GM21737 (cell line): ENCODE data around the gene C1QTNF1.

Experiments
- ATAC-seq: cut with Tn5 transposase; IDR thresholded peaks from one replicate; pipeline ENCODE4 v1.9.1; 2021; ENCODE audit warnings: mild to moderate bottlenecking, moderate library complexity; ENCODE audit not compliant: unreplicated experiment

Gene C1QTNF1

DNA sequence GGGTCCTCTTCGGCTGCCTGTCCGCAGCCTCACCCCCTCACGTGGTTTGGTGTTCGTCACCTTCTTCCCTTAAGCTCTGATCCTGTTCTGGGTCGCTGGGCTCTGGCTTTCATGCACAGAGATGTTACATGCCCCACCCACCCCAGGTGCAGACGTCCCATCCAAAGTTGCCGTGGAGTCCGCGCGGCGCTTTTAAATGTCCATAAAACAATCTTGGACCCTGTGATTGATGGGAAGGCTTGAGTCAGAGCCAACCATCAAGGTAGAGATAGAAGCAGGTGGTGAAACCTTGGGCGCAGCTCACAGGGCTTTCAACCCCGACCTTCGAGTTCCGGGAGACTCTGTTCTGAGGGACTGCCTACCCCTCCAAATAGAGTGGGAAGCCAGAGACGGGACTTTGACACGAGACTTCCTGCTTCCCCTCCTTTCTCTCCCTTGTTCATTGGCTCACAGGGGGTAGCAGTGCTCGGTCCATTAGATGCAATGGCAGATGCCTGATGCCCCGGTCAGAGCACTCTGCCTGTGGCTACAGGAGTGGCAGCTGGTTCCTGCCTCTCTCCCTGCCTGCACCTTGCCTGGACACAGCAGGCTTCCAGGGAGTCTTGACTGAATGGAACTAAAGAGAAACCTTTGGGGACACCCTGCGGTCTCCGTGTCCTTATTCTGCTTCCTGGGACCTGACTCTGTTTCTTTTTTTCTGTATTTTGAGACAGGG is 54.7 kb downstream of the C1QTNF1 start:
- no peak for ATAC-seq

DNA sequence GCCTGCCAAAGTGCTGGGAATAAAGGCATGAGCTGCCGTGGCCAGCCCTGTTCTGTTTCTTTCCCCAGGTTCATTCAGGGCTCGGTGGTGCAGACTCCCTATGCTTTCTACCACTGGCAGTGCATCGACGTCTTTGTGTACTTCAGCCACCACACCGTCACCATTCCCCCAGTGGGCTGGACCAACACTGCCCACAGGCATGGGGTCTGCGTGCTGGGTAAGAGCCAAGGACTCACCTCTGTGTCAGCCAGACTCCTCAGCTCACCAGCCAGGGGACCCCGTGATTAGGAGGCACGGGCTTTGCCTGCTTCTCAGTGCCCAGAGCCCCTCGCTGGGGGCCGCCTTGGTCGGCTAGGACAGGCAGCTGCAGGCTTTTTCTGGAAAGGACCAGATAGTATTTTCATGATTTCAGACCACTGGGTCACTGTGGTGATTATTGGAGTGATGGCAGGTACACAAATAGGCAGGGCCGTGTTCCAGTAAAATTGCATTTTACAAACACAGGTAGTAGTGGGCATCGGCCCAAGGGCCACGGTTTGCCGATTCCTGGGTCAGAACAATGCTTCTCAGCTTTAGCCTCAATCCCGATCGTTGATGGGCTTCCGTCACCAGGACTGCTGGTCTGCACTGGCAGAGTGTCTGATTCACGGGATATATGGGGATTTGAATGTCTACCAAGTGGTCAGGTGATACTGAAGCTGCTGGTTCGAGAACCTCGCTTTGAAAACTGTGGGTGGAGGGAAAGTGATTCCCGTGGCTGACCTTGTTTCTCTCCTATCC is 55.6 kb downstream of the C1QTNF1 start:
- ATAC-seq, result no peak

DNA sequence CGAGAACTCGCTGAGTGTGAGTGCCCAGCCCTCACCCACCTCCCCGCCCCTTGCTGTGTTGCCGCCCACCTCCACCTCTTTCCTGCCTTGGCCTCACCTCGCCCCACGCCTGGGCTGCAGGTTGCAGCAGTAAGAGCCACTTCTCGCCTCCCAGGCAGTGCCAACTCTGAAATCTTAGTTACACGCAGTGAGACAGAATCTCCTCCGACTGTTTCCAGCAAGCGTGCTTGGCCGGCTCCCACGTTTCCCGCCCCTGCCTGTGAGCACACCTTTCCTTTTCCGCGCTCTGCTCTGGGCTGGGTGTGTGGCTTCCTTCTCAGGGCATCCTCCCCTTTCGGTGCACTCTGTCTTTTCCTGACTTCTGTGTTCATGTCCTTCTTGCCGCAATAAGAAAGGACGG is 56.4 kb downstream of the C1QTNF1 start:
- no peak for ATAC-seq

DNA sequence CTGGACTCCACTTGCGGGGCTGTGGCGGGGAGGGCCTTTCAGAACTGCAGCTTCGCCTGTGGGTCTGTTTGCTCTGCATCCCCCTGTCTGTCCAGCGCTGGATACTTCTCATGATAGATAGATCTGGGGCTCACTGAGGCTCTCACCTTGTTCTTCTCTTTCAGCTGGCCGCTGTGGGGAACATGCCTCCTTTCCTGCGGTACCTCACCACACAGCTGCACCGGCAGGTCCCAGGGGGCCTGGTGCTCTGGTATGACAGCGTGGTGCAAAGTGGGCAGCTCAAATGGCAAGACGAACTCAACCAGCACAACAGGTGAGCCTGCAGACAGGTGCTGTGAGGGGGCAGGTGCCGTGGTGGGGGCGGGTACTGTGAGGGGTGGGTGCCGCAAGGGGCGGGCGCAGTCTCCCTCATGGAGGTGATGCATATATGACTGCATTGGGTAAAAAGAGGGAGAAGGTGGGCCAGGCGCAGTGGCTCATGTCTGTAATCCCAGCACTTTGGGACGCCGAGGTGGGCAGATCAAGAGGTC is 56.9 kb downstream of the C1QTNF1 start:
- ATAC-seq, result no peak

DNA sequence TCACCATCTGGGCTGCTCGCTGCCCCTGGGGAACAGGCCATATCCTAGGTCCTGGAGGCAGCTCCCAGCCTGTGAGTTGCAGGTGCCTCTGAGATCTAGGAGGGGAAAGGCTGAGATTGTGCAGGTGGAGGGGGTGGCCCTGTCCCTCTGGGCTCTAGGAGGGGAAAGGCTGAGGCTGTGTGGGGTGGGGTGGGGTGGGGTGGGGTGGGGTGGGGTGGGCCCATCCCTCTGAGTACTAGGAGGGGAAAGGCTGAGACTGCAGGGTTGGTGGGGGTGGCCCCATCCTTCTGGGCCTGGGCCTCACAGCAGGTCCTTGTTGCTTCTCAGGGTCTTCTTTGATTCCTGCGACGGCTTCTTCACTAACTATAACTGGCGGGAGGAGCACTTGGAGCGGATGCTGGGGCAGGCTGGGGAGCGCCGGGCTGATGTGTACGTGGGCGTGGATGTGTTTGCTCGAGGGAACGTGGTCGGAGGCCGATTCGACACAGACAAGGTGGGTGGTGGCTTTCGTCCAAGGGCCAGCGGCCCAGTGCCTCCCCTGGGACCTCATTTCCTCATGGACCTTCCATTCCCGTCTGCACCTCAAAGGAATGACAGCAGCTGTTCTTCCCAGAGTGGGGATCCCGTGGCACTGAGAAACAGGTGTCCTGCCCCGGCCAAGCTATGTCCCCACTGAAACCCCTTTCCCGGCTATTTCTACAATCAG is 57.8 kb downstream of the C1QTNF1 start:
- ATAC-seq, result no peak

DNA sequence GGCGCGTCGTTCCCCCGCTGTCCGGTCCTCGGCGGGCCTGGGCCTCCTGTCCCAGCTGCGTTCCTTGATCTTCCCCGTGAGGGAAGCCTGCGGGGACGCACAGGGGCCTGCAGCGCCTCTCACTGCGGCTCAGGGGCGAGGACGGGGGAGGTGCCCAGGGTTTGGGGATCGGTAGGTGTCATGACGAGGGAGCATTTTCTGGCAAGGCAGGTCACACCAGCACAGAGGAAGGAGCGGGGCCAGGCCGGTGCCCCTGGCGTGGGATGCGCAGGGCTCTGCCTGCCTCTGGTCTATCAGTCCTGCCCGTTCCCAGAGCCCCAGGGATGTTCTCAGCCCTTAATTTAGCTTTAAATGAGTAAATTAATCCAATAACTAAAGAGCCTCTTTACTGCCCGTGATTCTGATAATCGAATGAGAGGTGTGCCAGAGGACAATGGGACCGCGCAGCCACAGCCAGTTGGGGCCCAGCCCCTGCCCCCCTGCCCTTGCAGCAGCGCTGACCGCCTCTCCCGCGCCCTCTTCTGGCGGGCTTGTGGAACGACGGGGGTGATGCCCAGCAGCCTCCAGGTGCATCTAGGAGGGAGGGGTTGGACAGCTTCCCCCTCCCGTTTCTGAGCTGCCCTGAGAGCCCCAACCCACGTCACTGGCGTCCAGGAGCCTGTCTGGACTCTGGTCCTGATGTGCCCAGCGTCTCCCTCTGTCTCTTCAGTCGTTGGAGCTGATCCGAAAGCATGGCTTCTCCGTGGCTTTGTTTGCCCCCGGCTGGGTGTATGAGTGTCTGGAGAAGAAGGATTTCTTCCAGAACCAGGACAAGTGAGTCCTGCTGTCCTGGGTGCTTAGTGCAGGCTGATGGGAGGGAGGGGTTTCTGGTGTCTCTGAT is 58.6 kb downstream of the C1QTNF1 start:
- no peak for ATAC-seq

DNA sequence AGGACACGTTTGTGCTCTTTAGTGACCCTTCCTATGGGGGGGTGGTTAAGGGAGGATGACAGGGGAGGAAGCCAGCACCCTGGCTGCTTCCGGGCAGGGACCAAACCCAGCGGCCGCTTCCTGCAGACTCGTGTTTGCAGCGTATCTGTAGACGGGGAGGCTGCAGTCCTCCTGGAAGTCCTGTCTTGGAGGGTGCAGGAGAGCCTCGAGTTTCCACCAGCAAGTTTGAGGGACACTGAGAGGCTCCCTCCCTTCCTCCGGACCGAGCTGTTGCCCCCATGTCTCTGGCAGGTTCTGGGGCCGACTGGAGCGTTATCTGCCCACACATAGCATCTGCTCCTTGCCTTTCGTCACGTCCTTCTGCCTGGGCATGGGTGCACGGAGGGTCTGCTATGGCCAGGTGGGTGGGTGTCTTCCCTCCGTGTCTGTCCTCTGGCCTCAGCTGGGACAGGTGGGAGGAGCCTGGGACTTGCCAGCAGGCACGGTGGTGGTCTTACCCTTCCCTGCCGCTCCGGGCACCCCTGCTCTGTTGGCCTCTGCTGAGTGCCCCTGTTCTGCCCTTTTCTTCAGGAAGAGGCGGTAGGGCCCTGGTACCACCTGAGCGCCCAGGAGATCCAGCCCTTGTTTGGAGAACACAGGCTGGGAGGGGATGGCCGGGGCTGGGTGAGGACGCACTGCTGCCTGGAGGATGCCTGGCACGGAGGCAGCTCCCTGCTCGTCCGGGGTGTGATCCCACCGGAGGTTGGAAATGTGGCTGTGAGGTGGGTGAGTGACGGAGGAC is 59.4 kb downstream of the C1QTNF1 start:
- no peak for ATAC-seq

DNA sequence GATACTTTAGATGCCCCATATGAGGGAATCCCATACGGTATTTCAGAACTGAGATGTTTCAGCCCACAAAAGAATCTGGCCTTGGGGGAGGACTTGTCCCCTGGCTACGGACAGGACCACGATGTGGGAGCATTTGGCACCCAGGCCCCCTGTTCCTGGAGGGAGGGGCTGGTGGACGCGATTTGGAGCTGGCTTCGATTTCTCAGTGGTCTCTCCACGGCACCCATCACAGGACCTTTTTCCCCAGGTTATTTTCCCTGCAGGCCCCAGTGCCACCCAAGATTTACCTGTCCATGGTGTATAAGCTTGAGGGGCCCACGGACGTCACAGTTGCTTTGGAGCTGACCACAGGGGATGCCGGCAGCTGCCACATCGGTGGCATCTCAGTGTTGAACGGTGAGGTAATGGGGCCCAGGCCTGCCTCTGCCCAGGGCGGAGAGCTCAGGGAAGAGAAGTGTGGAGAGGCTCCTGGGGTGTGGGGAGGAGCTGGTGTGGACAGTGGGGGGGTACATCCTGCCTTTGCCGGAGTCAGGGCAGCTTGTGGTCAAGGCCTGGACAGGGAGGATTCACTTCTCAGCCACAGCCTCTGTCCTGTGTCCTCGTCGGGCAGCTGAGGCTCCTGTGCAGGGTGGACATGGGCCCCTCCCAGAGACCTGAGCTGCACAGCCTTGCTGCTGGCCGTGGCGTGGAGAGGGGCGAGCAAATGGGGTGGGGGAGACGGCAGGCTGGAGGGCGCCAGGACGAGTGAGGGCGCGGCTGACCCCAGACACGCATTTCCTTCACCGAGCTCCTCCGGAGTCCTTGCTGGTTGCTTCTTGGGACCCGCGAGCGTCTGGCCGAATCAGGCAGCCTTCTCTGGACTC is 60.6 kb downstream of the C1QTNF1 start:
- no peak for ATAC-seq

DNA sequence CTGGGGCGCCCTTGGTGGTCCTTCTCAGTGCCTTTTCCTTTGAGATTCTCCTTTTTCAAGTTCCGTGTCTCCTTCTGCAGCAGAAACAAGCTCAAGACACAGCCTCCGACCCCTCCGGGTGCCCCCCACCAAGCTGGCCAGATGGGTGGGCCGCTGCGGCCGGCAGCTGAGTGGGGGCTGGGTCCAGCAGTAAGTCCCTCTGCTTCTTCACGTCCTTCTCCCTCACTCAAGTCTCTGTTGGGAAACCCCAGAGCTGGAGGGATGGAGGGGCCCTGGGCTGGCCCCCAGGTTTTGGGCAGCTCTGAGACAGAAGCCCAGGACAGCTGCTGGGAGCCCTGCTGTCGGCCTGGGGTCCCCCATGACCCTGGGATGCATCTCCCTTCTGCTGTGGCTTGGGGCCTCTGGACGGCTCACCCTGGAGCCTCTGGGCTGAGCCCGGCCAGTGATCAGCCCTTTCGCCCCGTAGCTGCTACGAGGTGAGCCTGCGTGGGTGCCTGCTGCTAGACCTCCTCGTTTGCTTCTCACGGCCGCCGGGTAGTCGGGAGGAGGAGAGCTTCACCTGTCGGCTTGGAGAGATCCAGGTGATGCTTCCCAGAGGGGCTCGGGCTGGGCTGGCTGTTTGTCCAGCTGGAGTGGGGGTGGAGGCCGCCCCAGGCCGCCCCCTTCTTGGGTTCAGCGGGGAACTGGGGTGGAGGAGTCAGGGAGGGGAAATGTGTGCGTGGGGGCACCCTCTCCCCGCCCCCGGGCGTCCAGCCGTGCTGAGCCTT is 61.4 kb downstream of the C1QTNF1 start:
- no peak for ATAC-seq

DNA sequence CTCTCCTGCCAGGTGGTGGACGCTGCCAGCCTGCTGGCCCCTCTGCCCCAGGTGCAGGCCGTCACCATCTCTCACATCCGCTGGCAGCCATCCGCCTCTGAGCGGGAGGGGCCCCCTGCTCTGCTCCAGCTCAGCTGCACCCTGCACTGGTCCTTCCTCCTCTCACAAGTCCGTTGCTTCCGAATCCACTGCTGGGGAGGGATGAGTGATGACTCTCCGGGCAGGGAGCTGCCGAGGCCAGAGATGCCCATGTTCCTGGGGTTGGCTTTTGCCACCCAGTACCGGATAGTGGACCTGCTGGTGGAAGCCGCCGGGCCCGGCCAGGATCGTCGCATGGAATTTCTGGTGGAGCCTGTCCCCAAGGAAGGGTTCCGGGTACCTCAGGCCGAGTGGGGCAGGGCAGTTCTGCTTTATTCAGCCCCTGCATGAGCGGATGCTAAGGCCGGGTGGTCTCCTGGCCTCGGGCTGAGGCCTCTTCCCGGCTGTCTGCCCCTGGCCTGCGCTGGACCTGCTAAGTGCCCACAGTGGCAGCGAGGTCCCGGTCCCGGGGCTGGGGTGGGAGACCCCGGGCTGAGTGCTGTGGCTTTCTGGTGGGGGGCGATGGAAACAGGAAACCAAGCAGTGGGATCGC is 62.1 kb downstream of the C1QTNF1 start:
- no peak for ATAC-seq

DNA sequence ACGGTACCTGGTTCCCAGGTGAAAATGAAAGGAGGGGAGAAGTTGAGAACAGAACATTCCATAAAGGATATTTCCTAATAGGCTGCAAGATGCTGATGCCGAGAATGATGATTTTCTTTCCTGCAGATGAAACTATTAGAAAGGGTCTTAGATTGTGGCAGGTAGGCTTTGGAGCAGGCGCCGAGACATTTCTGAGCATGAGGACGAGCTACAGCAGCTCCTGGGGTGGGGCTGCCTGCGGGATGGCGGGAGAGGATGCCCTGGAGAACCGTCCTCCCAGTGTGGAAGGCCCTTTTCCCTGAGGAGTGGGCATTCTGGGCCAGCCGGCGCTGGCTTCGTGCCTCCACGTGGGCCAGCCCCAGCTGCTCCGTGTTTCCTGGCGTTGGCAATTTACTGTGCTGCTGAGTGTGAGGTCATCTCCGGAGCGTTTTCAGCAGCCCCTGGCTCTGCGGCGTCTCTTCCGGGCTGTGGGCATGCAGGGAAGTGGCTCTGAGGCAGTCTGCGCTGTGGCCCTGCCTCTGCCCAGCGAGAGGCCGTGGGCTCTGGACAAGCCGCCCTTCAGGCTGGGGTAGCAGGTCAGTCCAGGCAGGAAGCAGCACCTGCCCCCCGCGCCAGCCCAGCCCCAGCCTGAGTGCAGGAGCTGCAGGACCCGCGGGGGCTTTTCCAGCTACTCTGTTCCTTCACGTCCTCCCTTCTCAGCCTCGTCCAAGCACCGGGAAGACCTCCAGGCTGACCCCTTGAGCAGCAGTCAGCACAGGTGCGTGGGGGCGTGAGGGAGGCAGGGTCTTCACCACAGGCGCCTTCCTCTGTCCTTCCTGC is 62.8 kb downstream of the C1QTNF1 start:
- no peak for ATAC-seq

DNA sequence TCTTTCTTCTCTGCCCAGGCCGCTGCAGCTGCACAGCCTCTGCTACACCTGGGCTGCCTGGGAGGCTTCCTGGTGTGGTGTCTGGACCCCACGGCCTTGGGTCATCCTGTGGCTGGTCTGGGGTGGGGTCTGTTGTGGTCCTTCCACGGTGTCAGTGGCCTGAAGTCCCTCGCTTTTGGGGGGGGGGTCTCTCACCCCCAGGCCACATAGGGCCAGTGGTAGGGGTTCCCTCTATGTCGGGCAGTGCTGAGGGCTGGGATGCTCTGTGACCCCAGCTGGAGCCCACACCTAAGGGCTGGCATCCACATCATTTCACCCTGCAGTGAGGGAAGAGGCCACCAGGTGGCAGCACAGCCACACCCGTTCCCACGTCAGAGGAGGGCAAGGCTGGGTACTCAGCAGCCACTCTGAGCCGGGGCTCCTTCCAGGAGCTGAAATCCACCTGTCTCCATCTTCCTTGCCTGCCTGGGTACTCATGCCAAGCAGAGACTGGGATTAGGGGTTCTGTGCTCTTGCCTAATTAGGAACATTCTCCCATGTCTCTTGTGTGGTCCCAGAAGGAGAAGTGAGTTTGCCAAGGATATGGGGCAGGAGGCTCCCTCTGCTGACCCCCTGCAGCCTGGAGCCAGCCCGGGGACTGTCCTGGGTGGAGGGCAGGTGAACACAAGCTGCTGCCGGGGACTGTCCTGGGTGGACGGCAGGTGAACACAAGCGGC is 63.6 kb downstream of the C1QTNF1 start:
- no peak for ATAC-seq

DNA sequence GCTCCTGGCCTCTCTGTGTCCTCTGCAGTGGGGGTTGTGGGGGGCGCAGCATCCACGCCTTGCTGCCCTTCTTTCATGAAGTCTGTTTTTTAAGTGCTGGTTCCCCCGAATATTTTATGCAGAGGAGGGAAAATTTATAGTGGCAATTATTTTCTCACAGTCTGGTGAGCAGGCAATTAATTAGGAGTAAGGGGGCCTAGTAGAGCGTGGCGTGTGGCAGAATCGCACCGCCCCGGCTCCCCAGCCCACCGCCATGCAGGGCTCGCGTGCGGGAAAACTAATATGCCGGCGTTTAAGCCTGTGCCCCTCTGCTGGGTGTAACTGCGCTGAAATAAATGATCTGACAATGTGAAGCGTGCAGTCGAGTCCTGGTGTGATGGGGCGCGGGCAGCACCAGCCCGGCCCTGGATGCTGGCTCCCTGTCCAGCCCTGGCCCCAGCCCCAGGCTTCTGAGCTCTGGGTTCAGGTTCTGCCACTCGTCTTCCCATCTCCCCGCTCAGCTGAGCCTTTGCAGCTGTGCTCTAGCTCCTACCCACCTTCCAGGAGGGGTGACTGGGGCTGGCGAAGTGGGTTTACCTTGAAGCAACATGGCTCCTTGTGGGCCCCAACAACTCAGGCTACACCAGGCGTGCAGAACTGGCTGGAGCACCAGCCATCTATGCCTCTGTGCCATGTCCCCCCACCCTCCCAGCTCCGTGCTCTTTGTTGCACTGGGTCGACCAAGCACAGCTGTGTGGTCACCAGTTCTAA is 64.5 kb downstream of the C1QTNF1 start:
- ATAC-seq, result no peak

DNA sequence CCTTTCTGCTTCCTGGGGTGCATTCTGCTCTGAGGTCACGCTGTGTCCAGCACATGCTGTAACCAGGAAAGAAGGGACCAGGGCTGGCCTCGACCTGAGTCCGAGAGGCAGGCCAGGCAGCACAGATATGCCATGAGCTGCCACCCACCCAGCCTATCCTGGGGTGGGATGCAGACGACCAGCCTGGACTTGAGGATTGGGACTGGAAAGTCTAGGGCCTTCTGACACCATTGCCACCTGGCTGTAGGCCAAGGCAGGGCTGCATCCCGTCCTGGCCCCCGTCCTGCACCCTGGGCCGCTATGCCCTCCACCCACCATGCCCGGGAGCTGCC is 65.0 kb downstream of the C1QTNF1 start:
- ATAC-seq, result no peak

DNA sequence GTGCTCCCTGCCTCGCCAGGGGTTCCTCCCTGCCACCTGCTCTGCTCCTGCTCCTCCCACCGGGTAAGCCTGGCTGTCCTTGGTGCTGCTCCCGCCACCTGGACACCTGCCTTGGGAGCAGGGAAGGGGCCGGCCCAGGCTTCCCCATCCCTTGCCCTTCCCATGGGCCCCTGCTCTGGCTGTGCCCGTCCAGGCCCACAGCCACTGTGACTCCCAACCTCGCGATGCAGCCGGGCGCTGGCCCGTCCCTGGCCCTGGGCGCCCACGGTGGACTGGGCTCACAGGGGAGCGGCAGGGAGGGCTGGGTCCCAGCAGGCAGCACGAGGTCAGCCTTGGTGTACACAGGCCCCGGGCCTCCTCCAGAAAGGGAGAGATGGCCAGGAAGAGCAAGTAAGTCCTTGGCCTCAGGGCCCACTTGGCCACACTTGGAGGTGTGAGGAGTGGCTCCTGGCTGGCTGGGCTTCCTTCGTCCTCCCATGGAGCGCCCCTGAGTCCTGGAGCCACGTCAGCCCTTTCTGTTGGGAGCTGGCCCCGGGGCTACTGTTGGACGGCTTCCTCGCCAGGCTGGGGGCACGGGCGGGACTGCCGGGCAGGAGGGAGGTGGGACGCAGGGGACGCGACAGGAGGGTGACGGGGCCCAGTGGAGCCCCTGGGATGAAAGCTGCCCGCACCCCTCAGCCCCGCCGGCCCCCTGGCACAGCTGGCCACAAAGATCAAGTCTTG is 65.9 kb downstream of the C1QTNF1 start:
- no peak for ATAC-seq
